HG03066 (cell line): ENCODE data around the gene CSRP3.

ENCODE experiments used
- ATAC-seq: cut with Tn5 transposase; IDR thresholded peaks from one replicate; pipeline ENCODE4 v1.9.1; 2021; ENCODE audit warnings: low read depth; ENCODE audit not compliant: unreplicated experiment

The CSRP3 gene

GRCh38 chr11:19201737-19202605, at the start of gene CSRP3:
Gene CSRP3 (minus strand): TSS chr11:19201983. CDS start chr11:19192448, 9,535 bp downstream.
- no peak for ATAC-seq

DNA sequence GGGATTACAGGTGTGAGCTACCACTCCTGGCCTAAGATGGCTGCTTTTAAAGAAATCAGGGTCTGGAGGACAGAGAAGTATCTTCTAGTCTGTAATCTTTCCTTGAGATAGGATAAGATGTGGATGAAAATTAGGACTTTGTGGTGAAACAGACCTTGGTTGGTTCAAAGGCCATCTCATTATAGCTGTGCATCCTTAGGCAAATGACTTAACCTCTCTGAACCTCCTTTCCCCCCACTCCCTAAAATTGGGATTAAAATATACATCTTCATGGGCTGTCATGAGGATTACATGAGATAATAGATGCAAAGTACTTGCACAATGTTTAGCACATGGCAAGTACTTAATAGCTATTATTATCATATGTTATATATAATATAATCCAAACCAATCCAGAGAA, 49.8 kb upstream of the CSRP3 start:
- no peak for ATAC-seq

GRCh38 chr11:19246816-19247215, 45.0 kb upstream of the CSRP3 start:
- ATAC-seq: no peak

DNA sequence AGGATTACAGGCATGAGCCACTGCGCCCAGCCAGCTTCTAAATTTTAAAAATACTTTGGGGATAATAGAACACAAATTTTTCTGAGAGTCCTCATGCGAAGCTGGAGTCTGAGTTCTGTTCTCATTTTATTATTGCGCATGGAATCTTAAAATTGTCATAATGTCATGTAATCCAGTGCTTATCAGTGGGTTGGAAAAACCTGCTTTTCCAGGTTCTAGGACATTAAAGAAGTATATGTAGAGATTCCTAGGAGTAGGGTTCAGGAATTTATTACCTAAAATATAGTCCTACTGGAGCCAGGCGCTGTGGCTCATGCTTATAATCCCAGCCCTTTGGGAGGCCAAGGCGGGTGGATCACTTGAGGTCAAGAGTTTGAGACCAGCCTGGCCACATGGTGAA, 43.6 kb upstream of the CSRP3 start:
- no peak for ATAC-seq

GRCh38 chr11:19244621-19245020, 42.8 kb upstream of the CSRP3 start:
- no peak for ATAC-seq

DNA sequence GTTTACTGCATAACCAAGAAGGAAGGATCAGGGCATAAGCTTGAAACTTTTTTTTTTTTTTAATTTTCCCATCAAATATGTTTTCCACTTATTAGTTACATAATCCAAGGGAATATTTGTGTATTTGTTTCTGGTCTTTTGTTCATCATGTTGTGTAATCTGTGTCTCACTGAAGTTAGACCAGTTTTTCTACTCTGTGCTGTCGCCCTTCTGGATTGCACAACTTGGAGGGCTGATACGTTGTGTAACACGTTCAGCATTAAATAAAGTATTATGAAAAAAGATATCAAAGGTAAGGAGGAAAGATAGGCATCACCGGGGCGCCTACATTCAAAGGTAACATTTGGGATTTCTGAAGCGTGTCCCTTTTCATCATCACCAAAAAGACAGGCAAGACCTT, 42.3 kb upstream of the CSRP3 start:
- no peak for ATAC-seq

DNA sequence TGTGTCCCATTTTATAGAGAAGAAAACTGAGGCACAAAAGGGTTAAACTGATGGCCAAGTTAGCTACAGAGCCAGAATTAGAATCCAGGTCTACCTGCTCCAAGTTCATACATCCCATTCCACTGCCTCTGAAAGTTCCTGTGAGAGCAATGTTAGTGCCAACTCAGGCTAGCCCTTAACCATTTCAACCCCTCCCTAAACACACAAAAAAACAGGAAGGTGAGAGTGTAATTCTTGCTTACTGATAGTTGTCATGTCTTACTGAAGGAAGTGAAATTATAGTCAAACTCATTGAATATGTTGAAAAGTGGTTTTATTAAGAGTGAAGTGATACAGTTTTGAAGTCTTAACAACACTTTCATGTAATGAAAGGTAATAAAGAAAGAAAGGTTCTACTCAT, 41.8 kb upstream of the CSRP3 start:
- ATAC-seq: no peak

GRCh38 chr11:19243143-19243542, 41.4 kb upstream of the CSRP3 start:
- ATAC-seq: no peak

- no peak for ATAC-seq
These were observed 40.6 kb upstream of the CSRP3 start for GRCh38 chr11:19242179-19242932.

- ATAC-seq: peak; percentile 35
These were observed 39.7 kb upstream of the CSRP3 start for GRCh38 chr11:19241260-19242178.

GRCh38 chr11:19240420-19241259, 38.9 kb upstream of the CSRP3 start, which contains the start of gene E2F8:
Gene E2F8 (minus strand): TSS chr11:19240945. CDS start chr11:19240121, 824 bp downstream.
- ATAC-seq: peak; percentile 85

GRCh38 chr11:19239039-19239438, 37.3 kb upstream of the CSRP3 start:
- no peak for ATAC-seq

GRCh38 chr11:19237813-19238212, 36.0 kb upstream of the CSRP3 start:
- no peak for ATAC-seq

- ATAC-seq: no peak
These were observed 35.6 kb upstream of the CSRP3 start for GRCh38 chr11:19237381-19237780.

DNA sequence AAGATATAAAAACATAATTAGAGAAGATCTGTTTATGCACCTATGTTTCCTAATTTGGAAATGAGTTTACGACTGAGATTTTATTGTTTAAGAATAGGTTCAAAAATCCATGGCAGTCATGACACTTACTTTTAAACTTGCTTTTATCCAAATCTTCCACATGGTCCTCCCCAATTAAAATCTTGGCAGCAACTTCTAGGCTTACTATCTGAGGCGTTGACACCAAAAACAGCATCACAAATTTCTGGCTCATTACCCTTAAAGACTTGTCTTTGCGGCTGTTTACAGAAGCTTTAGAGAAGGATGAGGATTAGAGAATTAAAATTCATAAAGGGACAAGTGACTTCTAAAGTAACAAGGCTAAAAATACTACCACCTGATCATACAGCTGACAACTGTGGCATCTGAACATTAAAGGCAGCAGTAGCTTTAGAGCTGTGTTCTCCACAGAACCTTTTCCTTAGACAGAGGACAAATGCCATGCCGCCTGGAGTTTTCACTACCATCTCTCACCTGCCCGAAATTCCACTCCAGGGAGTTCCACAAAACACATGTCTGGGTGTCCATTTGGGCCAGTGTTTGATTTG, 32.5 kb upstream of the CSRP3 start:
- no peak for ATAC-seq

DNA sequence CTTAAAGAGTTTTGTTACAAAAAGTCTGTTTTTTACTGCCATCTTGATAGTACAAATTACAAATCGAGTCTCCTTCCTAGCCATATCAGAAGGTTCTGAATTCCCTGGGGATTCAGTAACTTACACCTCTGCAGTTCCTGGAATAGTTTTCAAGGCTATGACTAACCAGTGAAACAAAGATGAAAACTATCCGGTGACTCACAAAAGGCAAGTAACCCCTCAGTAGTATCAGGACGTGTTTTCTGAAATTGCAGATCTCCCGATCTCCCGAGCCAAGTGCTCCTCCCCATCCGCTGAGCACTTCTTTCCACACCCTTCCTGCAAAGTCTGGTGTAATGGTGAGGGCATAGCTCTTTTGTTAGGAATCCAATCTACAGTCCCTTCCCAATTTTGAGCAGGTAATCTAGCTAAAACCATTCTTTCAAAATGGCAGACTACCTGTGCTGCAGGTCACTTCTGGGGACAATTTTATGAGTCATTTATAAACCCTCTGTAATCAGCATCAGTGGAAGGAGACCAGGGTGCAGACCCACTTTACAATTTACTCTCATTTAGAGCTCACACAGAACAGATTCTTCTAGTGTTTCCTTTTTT, 31.2 kb upstream of the CSRP3 start:
- no peak for ATAC-seq

- no peak for ATAC-seq
These were observed 27.9 kb upstream of the CSRP3 start for GRCh38 chr11:19229671-19230070.

- no peak for ATAC-seq
These were observed 27.2 kb upstream of the CSRP3 start for GRCh38 chr11:19228968-19229367.
